Activated T-cell treated with anti-CD3 and anti-CD28 coated beads, Interleukin-2, amount 50 U/mL, for 1 hour (primary cell): ENCODE measurements around the gene FAM170A.

ENCODE experiments used
- DNase-seq: peaks from one replicate; pipeline ENCODE4 v3.0.0-alpha.2; 2020

Gene FAM170A

GRCh38 chr5:119629339-119629738, at the start of gene FAM170A:
FAM170A (plus strand) TSS chr5:119629558; CDS start chr5:119629769, 211 bp downstream.
- DNase-seq, result no peak

- no peak for DNase-seq
These were observed 46.4 kb upstream of the FAM170A start for GRCh38 chr5:119582987-119583386.

GRCh38 chr5:119583684-119584083, 45.7 kb upstream of the FAM170A start:
- no peak for DNase-seq

GRCh38 chr5:119596046-119596445, 33.3 kb upstream of the FAM170A start:
- no peak for DNase-seq

- no peak for DNase-seq
These were observed 31.5 kb upstream of the FAM170A start for GRCh38 chr5:119597728-119598298.

- no peak for DNase-seq
These were observed 15.4 kb upstream of the FAM170A start for GRCh38 chr5:119613937-119614336.

- no peak for DNase-seq
These were observed 14.5 kb upstream of the FAM170A start for GRCh38 chr5:119614838-119615237.

GRCh38 chr5:119626086-119626485, 3.3 kb upstream of the FAM170A start:
- DNase-seq, result no peak

GRCh38 chr5:119630752-119631440, 1.5 kb downstream of the FAM170A start:
- DNase-seq, result no peak

GRCh38 chr5:119631660-119632059, 2.3 kb downstream of the FAM170A start:
- no peak for DNase-seq

- no peak for DNase-seq
These were observed 22.1 kb downstream of the FAM170A start for GRCh38 chr5:119651486-119651885.

- no peak for DNase-seq
These were observed 25.7 kb downstream of the FAM170A start for GRCh38 chr5:119655061-119655460.

GRCh38 chr5:119656023-119656422, 26.7 kb downstream of the FAM170A start:
- DNase-seq, result no peak

GRCh38 chr5:119666542-119666941, 37.2 kb downstream of the FAM170A start:
- no peak for DNase-seq

- DNase-seq, result no peak
These were observed 49.1 kb downstream of the FAM170A start for GRCh38 chr5:119678351-119679028.

GRCh38 chr5:119680080-119680479, 50.7 kb downstream of the FAM170A start:
- DNase-seq, result no peak

- DNase-seq, result no peak
These were observed 52.4 kb downstream of the FAM170A start for GRCh38 chr5:119681734-119682133.

- DNase-seq, result no peak
These were observed 53.0 kb downstream of the FAM170A start for GRCh38 chr5:119682372-119682771.
